OCI-LY3 (cell line): ENCODE results near the gene WWP2.
"Not testable (repeated sequence)": the region's sequence is repeated elsewhere in the genome, so short reads cannot be mapped to it uniquely, and the experiment has no call there.

Source experiments
- H2AFZ ChIP-seq: fragments of 200-600, 300-600 bp; shearing (Covaris generic); 2 replicates; pipeline ENCODE4 v1.6.0; 2014; ENCODE audit warnings: antibody characterized with exemption, low read depth, low read length
- H3K27ac ChIP-seq: fragments of 200-600, 300-600 bp; sonication (generic); 2 replicates; pipeline ENCODE4 v1.5.1; 2014; ENCODE audit warnings: mild to moderate bottlenecking, low read length, moderate library complexity, mixed read lengths
- H3K27me3 ChIP-seq: fragments of 200-600, 300-600 bp; sonication (generic); 2 replicates; pipeline ENCODE4 v1.6.1; 2014; ENCODE audit warnings: low read depth, low read length, mixed read lengths
- H3K36me3 ChIP-seq: fragments of 200-600, 300-600 bp; sonication (generic); replicated peaks from 2 replicates; pipeline ENCODE3; 2014; ENCODE audit warnings: low read depth, low read length, mixed read lengths
- H3K4me1 ChIP-seq: fragments of 300-600, 200-600 bp; sonication (generic); 2 replicates; pipeline ENCODE4 v1.6.1; 2014; ENCODE audit warnings: low read length, mixed read lengths
- H3K4me2 ChIP-seq: fragments of 200-600, 300-600 bp; sonication (generic); 2 replicates; pipeline ENCODE4 v1.6.1; 2014; ENCODE audit warnings: low read length, mixed read lengths
- H3K4me3 ChIP-seq: fragments of 300-600, 200-600 bp; sonication (generic); 2 replicates; pipeline ENCODE4 v1.5.1; 2014; ENCODE audit warnings: antibody characterized with exemption, mild to moderate bottlenecking, low read length, moderate library complexity
- H3K79me2 ChIP-seq: fragments of 300-600, 200-600 bp; shearing (Covaris generic); 2 replicates; pipeline ENCODE4 v1.6.1; 2014; ENCODE audit warnings: mild to moderate bottlenecking, low read length, mixed read lengths
- H3K9ac ChIP-seq: fragments of 300-600, 200-600 bp; shearing (Covaris generic); 2 replicates; pipeline ENCODE4 v1.6.0; 2014; ENCODE audit warnings: mild to moderate bottlenecking, low read length, moderate library complexity
- H3K9me3 ChIP-seq: fragments of 200-600, 300-600 bp; shearing (Covaris generic); 2 replicates; pipeline ENCODE4 v1.6.1; 2014; ENCODE audit warnings: low read length, mixed read lengths; ENCODE audit not compliant: insufficient read depth
- H4K20me1 ChIP-seq: fragments of 200-600, 300-600 bp; sonication (generic); 2 replicates; pipeline ENCODE4 v1.6.1; 2016; ENCODE audit warnings: low read length, mixed read lengths; ENCODE audit not compliant: insufficient read depth

Gene WWP2

GRCh38 chr16:69964960-69965660 is 203.0 kb downstream of the WWP2 start:
- not testable (repeated sequence) for H3K4me1 ChIP-seq, H3K79me2 ChIP-seq, H3K4me2 ChIP-seq, H3K36me3 ChIP-seq, H4K20me1 ChIP-seq, H3K9me3 ChIP-seq, H3K9ac ChIP-seq, H3K4me3 ChIP-seq, H3K27me3 ChIP-seq, H3K27ac ChIP-seq, H2AFZ ChIP-seq

- not testable (repeated sequence) for H3K4me3 ChIP-seq, H3K9ac ChIP-seq, H3K27ac ChIP-seq, H3K27me3 ChIP-seq, H2AFZ ChIP-seq, H4K20me1 ChIP-seq, H3K9me3 ChIP-seq, H3K36me3 ChIP-seq, H3K4me1 ChIP-seq, H3K79me2 ChIP-seq, H3K4me2 ChIP-seq
Measured at GRCh38 chr16:69965661-69966054, 203.5 kb downstream of the WWP2 start.

GRCh38 chr16:69967688-69968087 is 205.6 kb downstream of the WWP2 start:
- H3K27me3 ChIP-seq, H2AFZ ChIP-seq, H3K36me3 ChIP-seq, H3K4me3 ChIP-seq, H3K9me3 ChIP-seq, H3K4me1 ChIP-seq, H3K27ac ChIP-seq, H3K79me2 ChIP-seq, H3K4me2 ChIP-seq, H3K9ac ChIP-seq, H4K20me1 ChIP-seq: not testable (repeated sequence)

GRCh38 chr16:69968125-69968524 is 206.0 kb downstream of the WWP2 start:
- not testable (repeated sequence) for H3K4me1 ChIP-seq, H3K4me2 ChIP-seq, H3K4me3 ChIP-seq, H3K27ac ChIP-seq, H3K9ac ChIP-seq, H4K20me1 ChIP-seq, H3K79me2 ChIP-seq, H3K27me3 ChIP-seq, H3K9me3 ChIP-seq, H2AFZ ChIP-seq, H3K36me3 ChIP-seq

GRCh38 chr16:69969657-69970056 is 207.5 kb downstream of the WWP2 start:
- H3K4me3 ChIP-seq, H3K4me1 ChIP-seq, H3K4me2 ChIP-seq, H3K27me3 ChIP-seq, H3K9ac ChIP-seq, H3K9me3 ChIP-seq, H3K36me3 ChIP-seq, H2AFZ ChIP-seq, H3K27ac ChIP-seq, H4K20me1 ChIP-seq, H3K79me2 ChIP-seq: not testable (repeated sequence)

GRCh38 chr16:69972120-69972519 is 210.0 kb downstream of the WWP2 start:
- H2AFZ ChIP-seq, H3K27me3 ChIP-seq, H3K27ac ChIP-seq, H3K4me3 ChIP-seq, H3K9ac ChIP-seq, H3K9me3 ChIP-seq, H3K4me1 ChIP-seq, H3K4me2 ChIP-seq, H4K20me1 ChIP-seq, H3K36me3 ChIP-seq, H3K79me2 ChIP-seq: not testable (repeated sequence)

GRCh38 chr16:69972935-69973334 is 210.8 kb downstream of the WWP2 start:
- not testable (repeated sequence) for H3K4me3 ChIP-seq, H2AFZ ChIP-seq, H4K20me1 ChIP-seq, H3K9ac ChIP-seq, H3K4me2 ChIP-seq, H3K9me3 ChIP-seq, H3K27ac ChIP-seq, H3K27me3 ChIP-seq, H3K36me3 ChIP-seq, H3K79me2 ChIP-seq, H3K4me1 ChIP-seq

- H3K27me3 ChIP-seq = not testable (repeated sequence)
Measured at GRCh38 chr16:69985196-69985595, 223.1 kb downstream of the WWP2 start.

More at GRCh38 chr16:69985196-69985595, 223.1 kb downstream of the WWP2 start:
- not testable (repeated sequence) for H3K79me2 ChIP-seq, H3K27ac ChIP-seq, H2AFZ ChIP-seq, H3K4me1 ChIP-seq, H3K4me3 ChIP-seq, H4K20me1 ChIP-seq, H3K36me3 ChIP-seq, H3K4me2 ChIP-seq, H3K9me3 ChIP-seq, H3K9ac ChIP-seq
